ENCODE data around the gene DAPK1.

The DAPK1 gene

GRCh38 chr9:87570000-87570908, 72.6 kb downstream of the DAPK1 start:
- ATAC-seq, result no peak

- ATAC-seq, result no peak
These were observed 75.1 kb downstream of the DAPK1 start for GRCh38 chr9:87572719-87573118.

GRCh38 chr9:87573841-87574342, 76.2 kb downstream of the DAPK1 start:
- no peak for ATAC-seq

- ATAC-seq, result no peak
These were observed 80.1 kb downstream of the DAPK1 start for GRCh38 chr9:87577746-87578145.

- no peak for ATAC-seq
These were observed 81.0 kb downstream of the DAPK1 start for GRCh38 chr9:87578625-87579024.

- ATAC-seq, result no peak
These were observed 82.3 kb downstream of the DAPK1 start for GRCh38 chr9:87579781-87580541.

- no peak for ATAC-seq
These were observed 83.3 kb downstream of the DAPK1 start for GRCh38 chr9:87580941-87581438.

- ATAC-seq, result no peak
These were observed 83.8 kb downstream of the DAPK1 start for GRCh38 chr9:87581513-87581912.

- ATAC-seq, result no peak
These were observed 84.4 kb downstream of the DAPK1 start for GRCh38 chr9:87581949-87582637.

- no peak for ATAC-seq
These were observed 86.7 kb downstream of the DAPK1 start for GRCh38 chr9:87584326-87584725.

GRCh38 chr9:87585123-87585855, 87.6 kb downstream of the DAPK1 start:
- ATAC-seq, result no peak

GRCh38 chr9:87586731-87587355, 89.2 kb downstream of the DAPK1 start:
- no peak for ATAC-seq

- no peak for ATAC-seq
These were observed 89.7 kb downstream of the DAPK1 start for GRCh38 chr9:87587356-87587745.

- no peak for ATAC-seq
These were observed 90.2 kb downstream of the DAPK1 start for GRCh38 chr9:87587864-87588263.

- no peak for ATAC-seq
These were observed 90.7 kb downstream of the DAPK1 start for GRCh38 chr9:87588339-87588738.

GRCh38 chr9:87590996-87591395, 93.3 kb downstream of the DAPK1 start:
- ATAC-seq, result no peak

GRCh38 chr9:87592554-87593358, 95.1 kb downstream of the DAPK1 start:
- no peak for ATAC-seq

GRCh38 chr9:87593359-87593980, 95.8 kb downstream of the DAPK1 start:
- ATAC-seq, result no peak

- ATAC-seq, result no peak
These were observed 96.5 kb downstream of the DAPK1 start for GRCh38 chr9:87594194-87594593.

GRCh38 chr9:87594662-87595061, 97.0 kb downstream of the DAPK1 start:
- ATAC-seq, result no peak

All from activated CD4-positive, CD25-positive, alpha-beta regulatory T cell treated with anti-CD3 and anti-CD28 coated beads, Interleukin-2, amount 50 U/mL, for 24 hours (primary cell).